OCI-LY3 (cell line): Measurements from ENCODE around the gene TMEM129.

Experiments
- CTCF ChIP-seq: fragments of 200-600, 300-600 bp; sonication (generic); IDR thresholded peaks from 2 replicates; pipeline ENCODE4 v1.5.1; 2014; ENCODE audit warnings: antibody characterized with exemption, low read length, low read depth
- EZH2phosphoT487 ChIP-seq: fragments of 200-600 bp; shearing (Covaris generic); IDR thresholded peaks from 2 replicates; pipeline ENCODE4 v1.6.1; 2018; ENCODE audit warnings: antibody characterized with exemption, mixed run types, low read depth

GRCh38 chr4:1666391-1666790, 54.7 kb downstream of the TMEM129 start:
- TF ChIP-seq CTCF (no peak), EZH2phosphoT487 (no peak)
